Measurements from ENCODE around the gene CAMTA1.

The CAMTA1 gene

GRCh38 chr1:6905331-6905730 lies 120.1 kb downstream of the CAMTA1 start:
- H3K4me3 ChIP-seq (ENCODE audit: low read depth, low read length), result no peak overlapping the region
- no peak overlapping the region for H4K8ac ChIP-seq (ENCODE audit: low read depth, low read length)
- H3K4me2 ChIP-seq (ENCODE audit: low read length), result no peak overlapping the region
- H3K18ac ChIP-seq (ENCODE audit: low read length), result no peak overlapping the region
- no peak overlapping the region for H3K9ac ChIP-seq (ENCODE audit: low read length)
- no CpG with 5 or more reads among the region's 8 CpGs for WGBS (ENCODE audit: extremely low coverage, insufficient coverage, insufficient read length)
- H3K4ac ChIP-seq (ENCODE audit: low read depth, low read length), result no peak overlapping the region
- no peaks in the 10 kb centered on the region for H3K79me1 ChIP-seq (ENCODE audit: low read length)
- peaks cover 0 to 3% of the 10 kb centered on the region in 2 experiments for H3K4me1 ChIP-seq (ENCODE audit: control insufficient read depth in 1 of 2, insufficient read depth in 2 of 2, low read length in 2 of 2)
- H4K91ac ChIP-seq (ENCODE audit: low read depth, low read length), result no peak overlapping the region
- no peak overlapping the region for H3K14ac ChIP-seq (ENCODE audit: low read length)
- no peak overlapping the region for H3K27ac ChIP-seq (ENCODE audit: low read depth, low read length)
- no peak overlapping the region for H4K12ac ChIP-seq (ENCODE audit: low read depth, low read length)
- no peak overlapping the region for H2AFZ ChIP-seq (ENCODE audit: insufficient read depth, low read length, poor library complexity)
- no peak overlapping the region for H2BK5ac ChIP-seq (ENCODE audit: low read depth, low read length, poor library complexity)
- no peaks in the 10 kb centered on the region for H3K27me3 ChIP-seq (ENCODE audit: insufficient read depth, low read length)
- no peaks in the 10 kb centered on the region for H3K79me2 ChIP-seq (ENCODE audit: control insufficient read depth, insufficient read depth, low read length, poor library complexity)
- no peak overlapping the region for H2BK12ac ChIP-seq (ENCODE audit: low read length)
- no peaks in the 10 kb centered on the region for H3K9me3 ChIP-seq (ENCODE audit: insufficient read depth, low read depth, low read length)
- no peak for DNase-seq
- no peak overlapping the region for H2AK5ac ChIP-seq (ENCODE audit: low read length)
- H2BK120ac ChIP-seq (ENCODE audit: insufficient read depth, low read length, poor library complexity), result no peak overlapping the region
- no peak overlapping the region for H3K23ac ChIP-seq (ENCODE audit: low read length)
- H3K36me3 ChIP-seq (ENCODE audit: control insufficient read depth in 1 of 2, insufficient read depth in 2 of 2, low read length in 2 of 2), result no peaks in the 10 kb centered on the region

GRCh38 chr1:6905790-6906189 lies 120.5 kb downstream of the CAMTA1 start:
- Histone ChIP-seq H3K79me1 (ENCODE audit: low read length) (no peaks in the 10 kb centered on the region), H3K27me3 (ENCODE audit: insufficient read depth, low read length) (no peaks in the 10 kb centered on the region), H3K4me1 (ENCODE audit: control insufficient read depth in 1 of 2, insufficient read depth in 2 of 2, low read length in 2 of 2) (peaks cover 0 to 3% of the 10 kb centered on the region in 2 experiments), H3K79me2 (ENCODE audit: control insufficient read depth, insufficient read depth, low read length, poor library complexity) (no peaks in the 10 kb centered on the region), H3K4me2 (ENCODE audit: low read length) (no peak overlapping the region), H3K4me3 (ENCODE audit: low read depth, low read length) (no peak overlapping the region), H2BK5ac (ENCODE audit: low read depth, low read length, poor library complexity) (no peak overlapping the region), H3K9ac (ENCODE audit: low read length) (no peak overlapping the region), H3K36me3 (ENCODE audit: control insufficient read depth in 1 of 2, insufficient read depth in 2 of 2, low read length in 2 of 2) (no peaks in the 10 kb centered on the region), H4K12ac (ENCODE audit: low read depth, low read length) (no peak overlapping the region), H4K8ac (ENCODE audit: low read depth, low read length) (no peak overlapping the region), H2BK120ac (ENCODE audit: insufficient read depth, low read length, poor library complexity) (no peak overlapping the region), H3K18ac (ENCODE audit: low read length) (no peak overlapping the region), H3K4ac (ENCODE audit: low read depth, low read length) (no peak overlapping the region), H3K23ac (ENCODE audit: low read length) (no peak overlapping the region), H2BK12ac (ENCODE audit: low read length) (no peak overlapping the region), H3K27ac (ENCODE audit: low read depth, low read length) (no peak overlapping the region), H2AK5ac (ENCODE audit: low read length) (no peak overlapping the region), H3K9me3 (ENCODE audit: insufficient read depth, low read depth, low read length) (no peaks in the 10 kb centered on the region), H2AFZ (ENCODE audit: insufficient read depth, low read length, poor library complexity) (no peak overlapping the region), H3K14ac (ENCODE audit: low read length) (no peak overlapping the region), H4K91ac (ENCODE audit: low read depth, low read length) (no peak overlapping the region)
- no CpG with 5 or more reads among the region's 7 CpGs for WGBS (ENCODE audit: extremely low coverage, insufficient coverage, insufficient read length)
- DNase-seq, result no peak

GRCh38 chr1:6906783-6907182 lies 121.5 kb downstream of the CAMTA1 start:
- no peak overlapping the region for H3K9ac ChIP-seq (ENCODE audit: low read length)
- WGBS (ENCODE audit: extremely low coverage, insufficient coverage, insufficient read length), result no CpG with 5 or more reads among the region's 7 CpGs
- no peak overlapping the region for H2AK5ac ChIP-seq (ENCODE audit: low read length)
- H3K4me1 ChIP-seq (ENCODE audit: control insufficient read depth in 1 of 2, insufficient read depth in 2 of 2, low read length in 2 of 2), result peaks cover 0 to 3% of the 10 kb centered on the region in 2 experiments
- H2BK120ac ChIP-seq (ENCODE audit: insufficient read depth, low read length, poor library complexity), result no peak overlapping the region
- no peaks in the 10 kb centered on the region for H3K9me3 ChIP-seq (ENCODE audit: insufficient read depth, low read depth, low read length)
- no peak overlapping the region for H3K4me2 ChIP-seq (ENCODE audit: low read length)
- H4K8ac ChIP-seq (ENCODE audit: low read depth, low read length), result no peak overlapping the region
- no peak overlapping the region for H3K18ac ChIP-seq (ENCODE audit: low read length)
- H3K4me3 ChIP-seq (ENCODE audit: low read depth, low read length), result no peak overlapping the region
- H2BK12ac ChIP-seq (ENCODE audit: low read length), result no peak overlapping the region
- no peak overlapping the region for H3K27ac ChIP-seq (ENCODE audit: low read depth, low read length)
- H4K91ac ChIP-seq (ENCODE audit: low read depth, low read length), result no peak overlapping the region
- no peak overlapping the region for H2BK5ac ChIP-seq (ENCODE audit: low read depth, low read length, poor library complexity)
- no peak overlapping the region for H4K12ac ChIP-seq (ENCODE audit: low read depth, low read length)
- H3K14ac ChIP-seq (ENCODE audit: low read length), result no peak overlapping the region
- DNase-seq, result no peak
- H3K23ac ChIP-seq (ENCODE audit: low read length), result no peak overlapping the region
- H3K27me3 ChIP-seq (ENCODE audit: insufficient read depth, low read length), result no peaks in the 10 kb centered on the region
- H3K79me2 ChIP-seq (ENCODE audit: control insufficient read depth, insufficient read depth, low read length, poor library complexity), result peaks cover 3% of the 10 kb centered on the region
- H3K79me1 ChIP-seq (ENCODE audit: low read length), result no peaks in the 10 kb centered on the region
- no peak overlapping the region for H2AFZ ChIP-seq (ENCODE audit: insufficient read depth, low read length, poor library complexity)
- no peaks in the 10 kb centered on the region for H3K36me3 ChIP-seq (ENCODE audit: control insufficient read depth in 1 of 2, insufficient read depth in 2 of 2, low read length in 2 of 2)
- no peak overlapping the region for H3K4ac ChIP-seq (ENCODE audit: low read depth, low read length)

- no CpG with 5 or more reads among the region's 12 CpGs for WGBS (ENCODE audit: extremely low coverage, insufficient coverage, insufficient read length)
- H3K4me1 ChIP-seq (ENCODE audit: control insufficient read depth in 1 of 2, insufficient read depth in 2 of 2, low read length in 2 of 2), result peaks cover 0 to 3% of the 10 kb centered on the region in 2 experiments
- no peaks in the 10 kb centered on the region for H3K9me3 ChIP-seq (ENCODE audit: insufficient read depth, low read depth, low read length)
- H3K18ac ChIP-seq (ENCODE audit: low read length), result no peak overlapping the region
- no peak for DNase-seq
- no peak overlapping the region for H2BK120ac ChIP-seq (ENCODE audit: insufficient read depth, low read length, poor library complexity)
- no peak overlapping the region for H3K4ac ChIP-seq (ENCODE audit: low read depth, low read length)
- no peak overlapping the region for H3K14ac ChIP-seq (ENCODE audit: low read length)
- no peak overlapping the region for H3K23ac ChIP-seq (ENCODE audit: low read length)
- no peak overlapping the region for H2BK12ac ChIP-seq (ENCODE audit: low read length)
- H4K12ac ChIP-seq (ENCODE audit: low read depth, low read length), result no peak overlapping the region
- H3K27me3 ChIP-seq (ENCODE audit: insufficient read depth, low read length), result no peaks in the 10 kb centered on the region
- no peak overlapping the region for H3K9ac ChIP-seq (ENCODE audit: low read length)
- no peak overlapping the region for H3K4me3 ChIP-seq (ENCODE audit: low read depth, low read length)
- no peaks in the 10 kb centered on the region for H3K79me1 ChIP-seq (ENCODE audit: low read length)
- no peaks in the 10 kb centered on the region for H3K36me3 ChIP-seq (ENCODE audit: control insufficient read depth in 1 of 2, insufficient read depth in 2 of 2, low read length in 2 of 2)
- no peak overlapping the region for H2AK5ac ChIP-seq (ENCODE audit: low read length)
- H3K79me2 ChIP-seq (ENCODE audit: control insufficient read depth, insufficient read depth, low read length, poor library complexity), result peaks cover 3% of the 10 kb centered on the region
- no peak overlapping the region for H4K8ac ChIP-seq (ENCODE audit: low read depth, low read length)
- no peak overlapping the region for H4K91ac ChIP-seq (ENCODE audit: low read depth, low read length)
- no peak overlapping the region for H3K4me2 ChIP-seq (ENCODE audit: low read length)
- no peak overlapping the region for H3K27ac ChIP-seq (ENCODE audit: low read depth, low read length)
- H2BK5ac ChIP-seq (ENCODE audit: low read depth, low read length, poor library complexity), result no peak overlapping the region
- H2AFZ ChIP-seq (ENCODE audit: insufficient read depth, low read length, poor library complexity), result no peak overlapping the region
Observed at GRCh38 chr1:6907201-6907600, 121.9 kb downstream of the CAMTA1 start.
